C4-2B (cell line): ENCODE results near the gene KLF3.

ENCODE experiments used
- ZFX ChIP-seq: fragments of 450-650 bp; IDR thresholded peaks from 2 replicates; pipeline ENCODE4 v1.6.1; 2017
- TF ChIP-seq, protein P1 (sequence below): fragments of 450-650 bp; conservative IDR thresholded peaks from 2 replicates; pipeline ENCODE4 v1.5.1; 2017; ENCODE audit warnings: mild to moderate bottlenecking

DNA sequence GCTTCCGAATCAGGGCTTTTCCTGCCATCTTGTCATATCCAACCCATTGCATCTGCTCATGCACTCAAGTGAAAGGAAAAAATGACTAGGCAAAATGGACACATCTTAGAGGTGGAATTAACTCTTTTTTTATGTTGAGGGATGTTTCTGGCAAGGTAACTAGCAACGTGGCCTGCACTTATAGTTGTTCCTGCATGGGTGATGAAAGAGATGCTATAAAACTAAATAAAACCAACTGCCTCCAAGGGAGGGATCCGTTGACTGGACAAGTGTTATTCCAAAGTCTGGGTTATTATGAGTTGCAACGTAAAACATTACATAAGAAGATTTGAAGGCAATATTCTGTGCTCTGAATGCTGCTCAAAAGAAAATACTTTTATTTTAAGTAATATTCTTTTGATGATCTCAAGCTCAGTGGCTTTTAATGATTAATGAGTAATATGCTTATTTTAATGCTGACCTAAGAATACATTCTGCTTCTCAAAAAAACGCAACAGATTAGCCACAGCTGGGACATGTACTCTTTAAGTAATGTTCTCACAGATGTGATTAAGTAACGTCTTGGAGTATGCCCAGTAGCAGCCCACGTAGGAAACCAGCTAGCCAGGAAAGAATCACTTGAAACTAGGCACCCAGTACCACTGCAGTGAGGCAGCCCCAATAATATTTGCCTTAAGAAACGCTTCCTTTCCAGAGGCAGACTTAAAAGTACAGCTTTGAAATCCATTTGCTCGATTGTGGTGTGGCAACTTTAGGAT, 27.4 kb downstream of the KLF3 start:
- TF ChIP-seq, protein P1, sequence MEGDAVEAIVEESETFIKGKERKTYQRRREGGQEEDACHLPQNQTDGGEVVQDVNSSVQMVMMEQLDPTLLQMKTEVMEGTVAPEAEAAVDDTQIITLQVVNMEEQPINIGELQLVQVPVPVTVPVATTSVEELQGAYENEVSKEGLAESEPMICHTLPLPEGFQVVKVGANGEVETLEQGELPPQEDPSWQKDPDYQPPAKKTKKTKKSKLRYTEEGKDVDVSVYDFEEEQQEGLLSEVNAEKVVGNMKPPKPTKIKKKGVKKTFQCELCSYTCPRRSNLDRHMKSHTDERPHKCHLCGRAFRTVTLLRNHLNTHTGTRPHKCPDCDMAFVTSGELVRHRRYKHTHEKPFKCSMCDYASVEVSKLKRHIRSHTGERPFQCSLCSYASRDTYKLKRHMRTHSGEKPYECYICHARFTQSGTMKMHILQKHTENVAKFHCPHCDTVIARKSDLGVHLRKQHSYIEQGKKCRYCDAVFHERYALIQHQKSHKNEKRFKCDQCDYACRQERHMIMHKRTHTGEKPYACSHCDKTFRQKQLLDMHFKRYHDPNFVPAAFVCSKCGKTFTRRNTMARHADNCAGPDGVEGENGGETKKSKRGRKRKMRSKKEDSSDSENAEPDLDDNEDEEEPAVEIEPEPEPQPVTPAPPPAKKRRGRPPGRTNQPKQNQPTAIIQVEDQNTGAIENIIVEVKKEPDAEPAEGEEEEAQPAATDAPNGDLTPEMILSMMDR: no peak
- TF ChIP-seq ZFX: no peak
